Suprapubic skin (tissue), 4 donors: ENCODE results near the gene FAHD2A. TPM values are rescaled to one million over a fixed set of nuclear protein-coding genes. Genes with fewer than 3 reads are reported as not detected.
"Not testable (repeated sequence)": the region's sequence is repeated elsewhere in the genome, so short reads cannot be mapped to it uniquely, and the experiment has no call there.

Experiments used
- DNase-seq, 2 donors: peaks; one replicate each; pipeline ENCODE4 v3.0.0-alpha.2; 2019; ENCODE audit warnings: low spot score in 2 of 2
- H3K27ac ChIP-seq: fragments of 200-600 bp; sonication (generic); one replicate; pipeline ENCODE4 v1.5.1; 2019
- H3K27me3 ChIP-seq: fragments of 200-600 bp; sonication (generic); one replicate; pipeline ENCODE4 v1.5.1; 2019
- H3K36me3 ChIP-seq: fragments of 200-600 bp; sonication (generic); one replicate; pipeline ENCODE4 v1.5.1; 2019
- H3K4me1 ChIP-seq: fragments of 200-600 bp; sonication (generic); one replicate; pipeline ENCODE4 v1.5.1; 2019
- H3K4me3 ChIP-seq: fragments of 200-600 bp; sonication (generic); one replicate; pipeline ENCODE4 v1.5.1; 2019; ENCODE audit warnings: mild to moderate bottlenecking
- H3K9me3 ChIP-seq: fragments of 200-600 bp; sonication (generic); one replicate; pipeline ENCODE4 v1.5.1; 2019
- WGBS: methylation state at CpG from one replicate; pipeline ENCODE4 v1.1.5; 2018; 5-methylcytosine and 5-hydroxymethylcytosine counted together
- total RNA-seq, 4 donors: library from RNA; depleted of rRNA; stranded (reverse); fragments of >200 nt; gene quantifications; one replicate each; pipeline ENCODE4 v1.1.0, GENCODE V29; 2016

FAHD2A gene
- total RNA-seq, 4 donors from 2014 or later, result 16.4 to 52.5 (median 26.9) TPM

GRCh38 chr2:95463292-95463691 lies 60.8 kb downstream of the FAHD2A start:
- H3K9me3 ChIP-seq, H3K27ac ChIP-seq, H3K4me3 ChIP-seq, H3K36me3 ChIP-seq, DNase-seq, H3K27me3 ChIP-seq, H3K4me1 ChIP-seq: not testable (repeated sequence)
- no CpG with 5 or more reads among the region's 3 CpGs for WGBS

Other genes starting within 250 kb of the FAHD2A start
- 10 to 100 TPM in 3 of 4 donors, 1 to 10 TPM in 1; 9.1 to 33.3 (median 23.1) TPM for gene ZNF514, start 242.9 kb upstream of the FAHD2A start, total RNA-seq
- 1 to 10 TPM; 1.4 to 4.8 (median 2.6) TPM for gene ZNF2, start 236.9 kb upstream of the FAHD2A start, total RNA-seq
- gene ZNF892, start 195.2 kb upstream of the FAHD2A start, total RNA-seq, result 1 to 10 TPM; 1.6 to 3.2 (median 2.6) TPM
- gene PROM2, start 128.3 kb upstream of the FAHD2A start, total RNA-seq, result 100 to 1,000 TPM in 2 of 4 donors, 10 to 100 TPM in 2; 96.8 to 166 (median 131) TPM
- 10 to 100 TPM in 3 of 4 donors, 1 to 10 TPM in 1; 7.1 to 21.6 (median 13.6) TPM for gene KCNIP3, start 105.4 kb upstream of the FAHD2A start, total RNA-seq
- not detected for gene TRIM43B, start 82.0 kb downstream of the FAHD2A start, total RNA-seq
- gene TRIM43, start 189.3 kb downstream of the FAHD2A start, total RNA-seq, result not detected